Smooth muscle cell (in vitro differentiated cells): Measurements from ENCODE around the gene TELO2. TPM values are rescaled to one million over a fixed set of nuclear protein-coding genes. Genes with fewer than 3 reads are reported as not detected.

Source experiments
- DNase-seq: peaks from one replicate; lab custom pipeline; 2025; ENCODE audit not compliant: unreplicated experiment; lab: John Stamatoyannopoulos, UW
- H2AFZ ChIP-seq: fragments of 200-600 bp; sonication (generic); 2 replicates; pipeline ENCODE4 v1.6.0; 2016; ENCODE audit warnings: antibody characterized with exemption, low read depth, mild to moderate bottlenecking
- H3F3A ChIP-seq: fragments of 200-600 bp; sonication (generic); 2 replicates; pipeline ENCODE4 v1.6.0; 2017; ENCODE audit warnings: antibody characterized with exemption, low read depth
- H3K27ac ChIP-seq: fragments of 200-600 bp; sonication (generic); 2 replicates; pipeline ENCODE4 v1.5.1; 2016; ENCODE audit warnings: low read depth, mild to moderate bottlenecking
- H3K27me3 ChIP-seq: fragments of 200-600 bp; sonication (generic); 2 replicates; pipeline ENCODE4 v1.6.1; 2016; ENCODE audit warnings: low read depth, mild to moderate bottlenecking
- H3K36me3 ChIP-seq: fragments of 200-600 bp; sonication (generic); 2 replicates; pipeline ENCODE4 v1.5.1; 2016; ENCODE audit warnings: low read depth
- H3K4me1 ChIP-seq: fragments of 200-600 bp; sonication (generic); 2 replicates; pipeline ENCODE4 v1.5.1; 2016; ENCODE audit warnings: low read depth
- H3K4me2 ChIP-seq: fragments of 200-600 bp; sonication (generic); 2 replicates; pipeline ENCODE4 v1.6.0; 2016; ENCODE audit warnings: mild to moderate bottlenecking
- H3K4me3 ChIP-seq: fragments of 200-600 bp; sonication (generic); 2 replicates; pipeline ENCODE4 v1.5.1; 2016; ENCODE audit warnings: mild to moderate bottlenecking
- H3K79me2 ChIP-seq: fragments of 200-600 bp; sonication (generic); 2 replicates; pipeline ENCODE4 v1.6.0; 2016; ENCODE audit warnings: low read depth, mild to moderate bottlenecking
- H3K9ac ChIP-seq: fragments of 200-600 bp; sonication (generic); 2 replicates; pipeline ENCODE4 v1.6.0; 2016; ENCODE audit warnings: low read depth
- H3K9me3 ChIP-seq: fragments of 200-600 bp; sonication (generic); replicated peaks from 2 replicates; pipeline ENCODE4 v1.5.1; 2016; ENCODE audit warnings: low read depth
- H4K20me1 ChIP-seq: fragments of 200-600 bp; sonication (generic); 2 replicates; pipeline ENCODE4 v1.6.0; 2016; ENCODE audit warnings: low read depth
- CTCF ChIP-seq: fragments of 200-600 bp; sonication (generic); IDR thresholded peaks from 2 replicates; pipeline ENCODE4 v1.5.1; 2017; ENCODE audit warnings: borderline replicate concordance, mild to moderate bottlenecking, antibody characterized with exemption; ENCODE audit not compliant: insufficient read depth, poor library complexity, severe bottlenecking
- WGBS: methylation state at CpG from one replicate; pipeline ENCODE4 v1.1.7; 2016; ENCODE audit warnings: low lambda C conversion rate; 5-methylcytosine and 5-hydroxymethylcytosine counted together
- polyA plus RNA-seq: library from polyadenylated mRNA; unstranded; fragments of >200 nt; fragmentation: Nextera tagmentation; extraction: Ambion mirVana; gene quantifications from 2 replicates; pipeline ENCODE4 v1.2.1, GENCODE V29; 2016
- total RNA-seq: library from RNA; depleted of rRNA; stranded (reverse); fragments of >200 nt; gene quantifications from 2 replicates; pipeline ENCODE4 v1.2.3, GENCODE V29; 2014

The TELO2 gene
- total and polyA plus RNA-seq, 2 experiments from 2014 or later, result 6.5 to 22.9 TPM

- DNase-seq, result no peak
- Histone ChIP-seq H3K79me2 (no peaks in the 10 kb centered on the region), H3K4me3 (no peak overlapping the region), H3K4me1 (no peaks in the 10 kb centered on the region), H3K27me3 (no peaks in the 10 kb centered on the region), H3F3A (no peaks in the 10 kb centered on the region), H3K36me3 (no peaks in the 10 kb centered on the region), H3K9me3 (no peaks in the 10 kb centered on the region), H3K9ac (no peak overlapping the region), H4K20me1 (no peaks in the 10 kb centered on the region), H3K4me2 (no peak overlapping the region), H3K27ac (no peak overlapping the region), H2AFZ (no peak overlapping the region)
- no peak for TF ChIP-seq CTCF
- WGBS, result 92% methylated on average over 16 of the region's 17 CpGs
Measured at GRCh38 chr16:1454561-1454960, 38.6 kb upstream of the TELO2 start.

GRCh38 chr16:1455190-1456171 is 37.7 kb upstream of the TELO2 start:
- no peaks in the 10 kb centered on the region for H3K36me3 ChIP-seq

DNA sequence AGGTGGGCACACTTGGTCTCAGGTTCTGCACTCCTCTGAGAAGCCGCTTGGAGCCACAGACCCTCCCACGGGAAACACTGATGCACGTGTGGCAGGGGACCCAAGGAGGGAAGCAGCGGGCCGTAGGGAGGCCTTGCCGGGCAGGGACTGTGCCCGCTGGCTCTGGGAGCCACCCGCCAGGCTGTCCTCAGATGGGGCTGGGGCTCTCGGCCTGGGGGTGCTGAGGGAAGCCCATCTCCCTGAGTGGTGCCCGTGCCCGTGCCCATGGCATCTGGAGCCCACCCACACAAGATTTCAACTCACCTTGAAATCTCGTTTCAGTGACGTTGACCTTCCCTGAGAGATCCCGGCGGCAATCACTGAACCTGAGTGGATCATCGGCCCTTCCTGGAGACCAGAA is 36.2 kb upstream of the TELO2 start:
- Histone ChIP-seq H3K9me3 (no peaks in the 10 kb centered on the region), H3K4me1 (no peaks in the 10 kb centered on the region), H3K9ac (no peak overlapping the region), H3K4me3 (no peak overlapping the region), H3K4me2 (no peak overlapping the region), H3F3A (no peaks in the 10 kb centered on the region), H2AFZ (no peak overlapping the region), H3K27ac (no peak overlapping the region), H3K79me2 (no peaks in the 10 kb centered on the region), H4K20me1 (no peaks in the 10 kb centered on the region), H3K27me3 (no peaks in the 10 kb centered on the region), H3K36me3 (no peaks in the 10 kb centered on the region)
- DNase-seq, result no peak
- no peak for TF ChIP-seq CTCF
- 97% methylated on average over 16 of the region's 16 CpGs for WGBS

More at GRCh38 chr16:1455190-1456171, 37.7 kb upstream of the TELO2 start:
- Histone ChIP-seq H2AFZ (no peak overlapping the region), H3K27ac (no peak overlapping the region), H4K20me1 (no peaks in the 10 kb centered on the region), H3K27me3 (no peaks in the 10 kb centered on the region), H3K4me1 (no peaks in the 10 kb centered on the region), H3F3A (no peaks in the 10 kb centered on the region), H3K9me3 (no peaks in the 10 kb centered on the region), H3K4me2 (no peak overlapping the region), H3K9ac (no peak overlapping the region), H3K79me2 (no peaks in the 10 kb centered on the region), H3K4me3 (no peak overlapping the region)
- 96% methylated on average over 37 of the region's 41 CpGs for WGBS
- no peak for DNase-seq
- no peak for TF ChIP-seq CTCF
